Gastrocnemius medialis (tissue), 4 donors: Measurements from ENCODE around the gene CELSR1.

Experiments used
- CTCF ChIP-seq, 5 experiments: fragments of 450-650 bp in 3 of 5; fragments of 200-600 bp in 2 of 5; sonication (generic) in 2 of 5; IDR thresholded peaks in 4 of 5; conservative IDR thresholded peaks in 1 of 5; 1 replicate in 4 of 5; 2 replicates in 1 of 5; pipeline ENCODE4 v1.5.1; 2016 to 2019; ENCODE audit warnings: antibody characterized with exemption in 5 of 5, mild to moderate bottlenecking in 3 of 5, moderate library complexity in 3 of 5
- POLR2A ChIP-seq, 2 donors: fragments of 450-650 bp; IDR thresholded peaks; one replicate each; pipeline ENCODE4 v1.6.1; 2017; ENCODE audit warnings: antibody characterized with exemption in 2 of 2, mild to moderate bottlenecking in 2 of 2, moderate library complexity in 2 of 2

GRCh38 chr22:46509416-46510089 is 27.9 kb downstream of the CELSR1 start:
- no peak for TF ChIP-seq POLR2A (IDR thresholded peaks at IDR 0.05)
- no peak for TF ChIP-seq CTCF (IDR thresholded peaks at IDR 0.05 in 4 of 5, conservative IDR thresholded peaks at IDR 0.05 in 1 of 5)
